Subcutaneous adipose tissue (tissue), 4 donors: ENCODE measurements around the gene SLC25A22. TPM values are rescaled to one million over a fixed set of nuclear protein-coding genes. Genes with fewer than 3 reads are reported as not detected.

Experiments
- total RNA-seq, 4 donors: library from RNA; depleted of rRNA; stranded (reverse); fragments of >200 nt; gene quantifications; one replicate each; pipeline ENCODE4 v1.1.0, GENCODE V29; 2016
- TF ChIP-seq, protein P1 (sequence below): fragments of 450-650 bp; IDR thresholded peaks from one replicate; pipeline ENCODE4 v1.5.1; 2016; ENCODE audit warnings: low read depth, mild to moderate bottlenecking, control low read depth, antibody characterized with exemption, moderate library complexity

Gene SLC25A22
- total RNA-seq, 4 donors from 2014 or later = 2.5 to 12.8 (median 3.7) TPM

GRCh38 chr11:824292-824880, 26.3 kb upstream of the SLC25A22 start:
- TF ChIP-seq, protein P1, sequence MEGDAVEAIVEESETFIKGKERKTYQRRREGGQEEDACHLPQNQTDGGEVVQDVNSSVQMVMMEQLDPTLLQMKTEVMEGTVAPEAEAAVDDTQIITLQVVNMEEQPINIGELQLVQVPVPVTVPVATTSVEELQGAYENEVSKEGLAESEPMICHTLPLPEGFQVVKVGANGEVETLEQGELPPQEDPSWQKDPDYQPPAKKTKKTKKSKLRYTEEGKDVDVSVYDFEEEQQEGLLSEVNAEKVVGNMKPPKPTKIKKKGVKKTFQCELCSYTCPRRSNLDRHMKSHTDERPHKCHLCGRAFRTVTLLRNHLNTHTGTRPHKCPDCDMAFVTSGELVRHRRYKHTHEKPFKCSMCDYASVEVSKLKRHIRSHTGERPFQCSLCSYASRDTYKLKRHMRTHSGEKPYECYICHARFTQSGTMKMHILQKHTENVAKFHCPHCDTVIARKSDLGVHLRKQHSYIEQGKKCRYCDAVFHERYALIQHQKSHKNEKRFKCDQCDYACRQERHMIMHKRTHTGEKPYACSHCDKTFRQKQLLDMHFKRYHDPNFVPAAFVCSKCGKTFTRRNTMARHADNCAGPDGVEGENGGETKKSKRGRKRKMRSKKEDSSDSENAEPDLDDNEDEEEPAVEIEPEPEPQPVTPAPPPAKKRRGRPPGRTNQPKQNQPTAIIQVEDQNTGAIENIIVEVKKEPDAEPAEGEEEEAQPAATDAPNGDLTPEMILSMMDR = no peak

DNA sequence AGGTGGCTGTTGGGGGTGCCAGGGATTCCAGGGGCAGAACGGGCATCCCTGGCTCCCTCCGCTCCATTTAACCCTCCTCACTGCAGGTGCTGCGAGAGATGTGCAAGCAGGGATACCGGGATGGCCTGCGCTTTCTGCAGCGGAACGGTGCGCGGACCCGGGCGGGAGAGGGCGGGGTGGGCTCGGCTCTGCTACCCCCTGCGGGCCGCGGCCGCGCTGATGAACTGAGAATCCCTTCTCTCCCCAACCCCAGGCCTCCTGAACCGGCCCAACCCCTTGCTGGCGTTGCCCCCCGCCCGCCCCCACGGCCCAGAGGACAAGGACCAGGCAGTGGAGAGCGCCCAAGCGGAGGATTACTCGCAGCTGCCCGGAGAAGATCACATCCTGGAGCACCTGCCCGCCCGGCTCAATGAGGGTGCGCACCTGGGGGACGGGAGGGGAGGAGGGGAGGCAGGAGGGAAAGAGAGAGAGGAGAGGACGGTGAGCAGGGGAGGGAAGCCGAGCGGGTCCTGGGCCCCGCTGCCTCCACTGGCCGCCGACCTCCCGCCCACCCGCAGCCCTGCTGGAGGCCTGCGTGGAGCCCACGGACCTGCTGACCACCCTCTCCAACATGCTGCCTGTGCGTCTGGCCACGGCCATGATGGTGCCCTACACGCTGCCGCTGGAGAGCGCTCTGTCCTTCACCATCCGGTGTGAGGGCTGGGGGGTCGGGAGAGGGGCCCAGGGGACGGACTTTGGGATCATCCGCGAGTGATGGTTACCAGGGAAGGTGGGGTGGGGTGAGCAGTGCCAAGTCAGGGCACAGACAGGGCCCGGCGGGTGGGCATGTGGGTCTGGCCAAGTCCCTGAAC, 25.6 kb upstream of the SLC25A22 start:
- TF ChIP-seq, protein P1 = no peak

- TF ChIP-seq, protein P1 = no peak
Observed at GRCh38 chr11:821512-822371, 23.7 kb upstream of the SLC25A22 start.

DNA sequence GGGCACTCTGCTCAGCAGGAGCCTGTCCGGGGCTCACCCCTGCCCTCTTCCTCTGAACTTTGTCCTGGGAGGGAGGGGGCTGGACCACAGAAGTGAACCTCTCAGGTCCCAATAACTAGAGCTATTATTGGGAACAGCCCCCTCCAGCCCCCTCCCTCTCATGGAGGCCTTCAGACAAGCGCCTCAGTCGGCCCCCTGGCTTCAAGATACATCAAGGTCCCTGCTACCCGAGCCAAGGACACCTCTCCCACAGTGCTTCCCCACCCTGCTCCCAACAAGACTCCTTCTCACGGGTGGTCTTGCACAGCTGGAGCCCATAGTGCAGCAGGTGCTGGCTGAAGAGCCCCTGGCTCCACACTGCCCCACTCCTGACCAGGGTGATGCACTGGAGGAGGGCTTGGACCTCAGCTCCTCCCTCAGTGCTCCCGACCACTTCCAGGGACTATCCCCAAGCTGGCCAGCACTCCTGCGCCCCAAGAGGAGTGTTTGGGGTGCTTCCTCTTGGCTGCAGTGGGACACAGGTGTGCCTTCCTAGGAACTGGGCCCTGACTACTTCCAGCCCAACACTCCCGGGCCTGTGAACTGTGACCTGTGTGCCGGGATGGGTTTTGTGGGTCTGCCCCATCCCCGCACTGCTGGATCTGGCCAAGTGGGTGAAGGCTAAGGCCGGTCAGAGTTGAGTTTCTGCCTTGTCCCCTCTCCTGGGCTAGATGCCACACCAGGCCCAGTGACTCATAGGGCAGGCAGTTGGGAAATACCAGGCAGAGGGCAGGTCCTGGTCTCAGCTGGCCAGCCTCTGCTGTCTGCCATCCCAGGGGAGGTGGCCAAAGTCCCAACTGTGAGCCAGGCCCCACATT, 22.8 kb upstream of the SLC25A22 start:
- TF ChIP-seq, protein P1 = no peak

- TF ChIP-seq, protein P1 = no peak
Observed at GRCh38 chr11:819943-820649, 22.0 kb upstream of the SLC25A22 start.

DNA sequence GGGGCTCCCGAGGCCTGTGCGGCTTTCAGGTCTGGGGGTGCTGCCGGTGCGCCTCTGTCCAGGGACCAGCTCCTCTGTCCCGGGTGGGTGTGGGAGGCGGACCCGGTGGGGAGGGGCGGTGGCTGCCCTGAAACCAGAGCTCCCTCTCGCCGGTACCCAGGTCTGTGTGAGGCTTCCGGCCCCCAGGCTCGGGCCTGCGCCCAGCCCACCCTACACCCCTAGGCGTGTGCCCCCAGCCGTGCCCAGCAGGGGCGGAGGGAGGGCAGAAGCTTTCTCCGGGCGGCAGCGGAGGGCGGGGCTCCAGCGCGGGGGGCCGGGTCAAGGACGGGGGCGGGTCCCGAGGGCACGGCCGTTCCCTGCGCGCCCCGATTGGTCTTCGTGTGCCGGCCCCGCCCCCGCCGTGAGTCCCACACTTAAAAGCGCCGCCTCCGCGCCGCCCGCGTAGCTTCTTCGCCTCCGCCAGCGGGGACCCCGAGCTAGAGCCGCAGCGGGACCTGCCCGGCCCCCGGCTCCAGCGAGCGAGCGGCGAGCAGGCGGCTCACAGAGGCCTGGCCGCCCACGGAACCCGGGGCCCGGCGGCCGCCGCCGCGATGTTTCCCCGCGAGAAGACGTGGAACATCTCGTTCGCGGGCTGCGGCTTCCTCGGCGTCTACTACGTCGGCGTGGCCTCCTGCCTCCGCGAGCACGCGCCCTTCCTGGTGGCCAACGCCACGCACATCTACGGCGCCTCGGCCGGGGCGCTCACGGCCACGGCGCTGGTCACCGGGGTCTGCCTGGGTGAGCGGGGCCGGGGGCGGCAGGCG, 21.2 kb upstream of the SLC25A22 start:
- TF ChIP-seq, protein P1 = no peak
